Metanephros (tissue), 1 donor: ENCODE data around the gene MEX3B. TPM values are rescaled to one million over a fixed set of nuclear protein-coding genes. Genes with fewer than 3 reads are reported as not detected.

Experiments
- total RNA-seq: library from RNA; depleted of rRNA; stranded (reverse); fragments of >200 nt; gene quantifications from one replicate; pipeline ENCODE4 v1.2.3, GENCODE V29; 2014

Gene MEX3B
- 16.7 TPM for total RNA-seq

DNA sequence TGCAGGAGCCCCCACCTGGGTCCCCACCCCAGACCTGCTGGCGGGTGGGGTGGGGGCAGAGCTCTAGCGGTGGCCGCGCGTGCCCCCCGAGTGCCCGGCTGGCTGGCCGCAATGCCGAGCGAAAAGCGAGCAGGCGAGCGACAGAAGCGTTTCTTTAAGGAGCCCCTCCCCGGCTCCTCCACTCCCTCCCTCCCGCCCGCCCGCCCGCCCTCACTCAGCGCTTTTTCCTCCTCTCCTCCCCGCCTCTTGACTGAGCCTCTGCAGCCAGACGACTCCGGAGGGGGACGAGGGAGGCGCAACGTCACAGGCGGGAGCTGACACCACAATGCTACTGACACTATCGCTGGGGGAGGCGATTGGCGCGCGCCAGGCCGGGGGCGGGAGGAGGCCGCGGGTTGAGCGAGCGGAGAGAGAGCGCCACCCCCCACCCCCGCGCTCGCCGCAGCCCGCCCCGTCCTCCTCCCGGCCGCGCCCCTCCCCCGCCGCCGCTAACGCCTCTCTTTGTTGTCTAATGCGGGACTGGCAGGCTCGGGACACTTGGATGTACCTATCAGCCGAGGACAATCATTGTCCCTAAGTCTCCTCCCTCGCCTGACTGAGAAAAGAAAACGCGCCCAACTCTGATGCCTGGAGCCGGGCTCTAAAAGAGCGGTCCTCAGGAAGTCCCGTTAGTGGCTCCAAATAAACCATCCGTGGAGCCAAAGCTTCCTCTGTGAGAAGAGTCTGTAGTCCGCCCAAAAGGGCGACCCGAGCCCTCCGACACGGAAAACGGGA lies at the start of gene MEX3B:
Gene MEX3B, minus strand, starts transcription at position 127 of the 774 bp plus-strand sequence. CDS start 313 bp downstream, outside the sequence.

Other genes with a start within 250 kb of the MEX3B start
- gene EFL1, start 216.7 kb upstream of the MEX3B start, total RNA-seq, result 17.5 TPM
- 2.5 TPM for gene SAXO2, start 216.8 kb upstream of the MEX3B start, total RNA-seq